ENCODE measurements around the gene PTHLH. TPM values are rescaled to one million over a fixed set of nuclear protein-coding genes. Genes with fewer than 3 reads are reported as not detected.

PTHLH gene
- polyA plus RNA-seq, 1 donor (not counting 4 experiments of a cell fraction or from before 2014, with no cell fraction given), result 775 TPM

DNA sequence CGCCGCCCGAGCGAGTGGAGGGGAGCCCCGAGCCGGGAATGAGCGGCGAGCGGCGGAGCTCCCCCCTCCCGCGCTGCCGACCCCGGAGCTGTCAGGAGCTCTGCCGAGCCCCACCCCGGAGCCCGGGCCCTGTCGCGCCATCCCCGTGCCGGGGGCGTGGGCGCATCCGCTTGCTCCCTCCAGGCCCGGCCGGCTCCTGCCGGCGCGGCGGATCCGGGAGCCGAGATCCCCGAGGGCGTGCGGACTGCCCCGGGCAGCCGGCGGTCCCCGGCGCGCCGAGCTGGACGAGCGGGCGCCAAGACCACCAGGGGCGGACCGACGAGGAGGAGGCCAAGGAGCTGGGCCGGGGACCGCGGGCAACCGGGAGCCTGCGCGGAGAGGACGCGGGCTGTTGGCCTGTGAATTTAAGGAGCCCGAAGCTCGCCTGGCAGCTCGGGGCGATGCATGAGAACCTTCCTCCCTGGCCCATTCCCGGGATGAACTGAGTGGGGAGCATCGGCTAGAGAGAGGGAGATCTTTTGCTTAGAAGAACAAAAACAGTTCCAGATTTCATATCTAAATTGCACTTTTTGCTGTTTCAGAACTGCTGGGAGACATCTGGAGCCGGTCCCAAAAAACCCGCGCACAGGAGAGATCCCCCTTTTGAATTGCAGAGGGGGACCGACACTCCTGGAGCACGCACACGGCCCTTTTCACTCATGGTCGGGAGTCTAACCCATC, 2.0 kb downstream of the PTHLH start:
- peaks cover 1 to 18% of the 10 kb centered on the region in 2 experiments for H3K36me3 ChIP-seq (ENCODE audit: control insufficient read depth in 2 of 2, extremely low read depth in 1 of 2, insufficient read depth in 2 of 2, low read length in 2 of 2)
- H3K27ac ChIP-seq (ENCODE audit: control insufficient read depth, insufficient read depth, low read length), result peak overlapping the region; percentile 99
- H3K9me3 ChIP-seq (ENCODE audit: control insufficient read depth, low read depth, low read length), result no peaks in the 10 kb centered on the region
- no peaks in the 10 kb centered on the region for H3K27me3 ChIP-seq (ENCODE audit: control insufficient read depth, extremely low read depth, insufficient read depth, low read length)
- dilution Hi-C loops (cut with MboI; ENCODE audit: extremely low pct_ligation_motif_present, low sequenced_read_pairs), result no loop called here
- no peak overlapping the region for H2AFZ ChIP-seq (ENCODE audit: control insufficient read depth, low read length)
- H4K20me1 ChIP-seq (ENCODE audit: control insufficient read depth, extremely low read depth, insufficient read depth, low read length), result no peaks in the 10 kb centered on the region
- H3K79me2 ChIP-seq (ENCODE audit: control insufficient read depth, insufficient read depth, low read length), result peaks cover 55% of the 10 kb centered on the region
- DNase-seq (ENCODE audit: low read depth, low spot score) (no peak), FAIRE-seq (no peak)
- H3K4me3 ChIP-seq (ENCODE audit: control insufficient read depth in 2 of 3, extremely low read depth in 1 of 3, insufficient read depth in 2 of 3, low read depth in 1 of 3, low read length in 3 of 3), result peak overlapping the region; percentile 75 to 93 (median 83)
- H3K4me1 ChIP-seq (ENCODE audit: control insufficient read depth, extremely low read depth, insufficient read depth, low read length), result peaks cover 51% of the 10 kb centered on the region
- H3K4me2 ChIP-seq (ENCODE audit: control insufficient read depth, extremely low read depth, insufficient read depth, low read depth, low read length), result peak overlapping the region; percentile 98
- TF ChIP-seq CTCF (optimal IDR thresholded peaks at IDR 0.05 in 1 of 3, IDR thresholded peaks at IDR 0.05 in 1 of 3, conservative IDR thresholded peaks at IDR 0.05 in 1 of 3; ENCODE audit: extremely low read depth in 1 of 3, insufficient read depth in 2 of 3, low read length in 3 of 3) (no peak), EZH2 (IDR thresholded peaks at IDR 0.05; ENCODE audit: low read length) (no peak)
- H3K9ac ChIP-seq (ENCODE audit: control insufficient read depth, extremely low read depth, insufficient read depth, low read length), result peak overlapping the region; percentile 96
- no peaks in the 10 kb centered on the region for H3K9me1 ChIP-seq (ENCODE audit: control insufficient read depth, extremely low read depth, insufficient read depth, low read length)

DNA sequence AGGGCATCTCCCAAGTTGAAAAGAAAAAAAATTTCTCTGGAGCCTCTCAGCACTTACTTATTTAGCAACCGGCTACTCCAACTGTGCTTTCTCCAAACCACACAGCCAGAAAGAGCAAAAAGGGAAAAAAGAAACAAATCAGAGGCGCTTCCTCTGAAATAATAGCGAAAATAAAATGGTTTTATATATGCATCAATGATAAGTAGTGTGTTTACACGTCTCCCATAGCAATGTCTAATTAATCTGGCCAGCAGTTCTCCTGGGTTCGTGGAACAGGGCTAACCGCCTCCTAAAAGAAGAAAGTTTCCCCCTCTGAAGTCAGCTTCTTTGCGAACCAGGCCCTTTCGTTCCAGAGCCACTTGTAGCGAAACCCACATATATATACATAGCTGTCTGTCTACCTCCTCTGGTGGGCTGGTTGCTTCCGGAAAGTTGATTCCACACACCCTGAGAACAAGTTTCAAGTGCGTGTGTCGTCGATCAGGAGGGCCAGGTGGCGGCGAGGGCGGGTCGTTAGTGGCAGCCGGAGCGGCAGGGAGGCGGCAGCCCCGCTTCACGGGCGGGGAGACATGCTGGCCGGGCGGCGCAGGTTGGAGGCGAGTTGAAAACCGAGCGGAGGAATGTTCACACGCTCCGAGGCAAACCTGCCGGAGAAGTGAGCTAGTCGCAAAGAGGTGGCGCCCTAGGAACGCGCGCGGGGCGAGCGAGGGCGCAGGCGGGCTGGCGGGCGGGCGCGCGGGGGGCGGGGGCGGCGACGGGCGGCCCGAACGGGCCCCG, 2.7 kb downstream of the PTHLH start:
- Histone ChIP-seq H2AFZ (ENCODE audit: control insufficient read depth, low read length) (no peak overlapping the region), H3K36me3 (ENCODE audit: control insufficient read depth in 2 of 2, extremely low read depth in 1 of 2, insufficient read depth in 2 of 2, low read length in 2 of 2) (peaks cover 7 to 25% of the 10 kb centered on the region in 2 experiments), H3K79me2 (ENCODE audit: control insufficient read depth, insufficient read depth, low read length) (peaks cover 63% of the 10 kb centered on the region), H3K4me3 (ENCODE audit: control insufficient read depth in 2 of 3, extremely low read depth in 1 of 3, insufficient read depth in 2 of 3, low read depth in 1 of 3, low read length in 3 of 3) (peak overlapping the region; percentile 75 to 89 (median 82)), H3K9ac (ENCODE audit: control insufficient read depth, extremely low read depth, insufficient read depth, low read length) (peak overlapping the region; percentile 96), H3K9me3 (ENCODE audit: control insufficient read depth, low read depth, low read length) (no peaks in the 10 kb centered on the region), H3K4me2 (ENCODE audit: control insufficient read depth, extremely low read depth, insufficient read depth, low read depth, low read length) (peak overlapping the region; percentile 91), H3K4me1 (ENCODE audit: control insufficient read depth, extremely low read depth, insufficient read depth, low read length) (peaks cover 54% of the 10 kb centered on the region), H3K9me1 (ENCODE audit: control insufficient read depth, extremely low read depth, insufficient read depth, low read length) (no peaks in the 10 kb centered on the region), H3K27me3 (ENCODE audit: control insufficient read depth, extremely low read depth, insufficient read depth, low read length) (no peaks in the 10 kb centered on the region), H4K20me1 (ENCODE audit: control insufficient read depth, extremely low read depth, insufficient read depth, low read length) (peaks cover 5% of the 10 kb centered on the region), H3K27ac (ENCODE audit: control insufficient read depth, insufficient read depth, low read length) (peak overlapping the region; percentile 99)
- dilution Hi-C loops (cut with MboI; ENCODE audit: extremely low pct_ligation_motif_present, low sequenced_read_pairs), result no loop called here
- TF ChIP-seq CTCF (optimal IDR thresholded peaks at IDR 0.05 in 1 of 3, IDR thresholded peaks at IDR 0.05 in 1 of 3, conservative IDR thresholded peaks at IDR 0.05 in 1 of 3; ENCODE audit: extremely low read depth in 1 of 3, insufficient read depth in 2 of 3, low read length in 3 of 3) (peak; percentile 16 to 69 (median 42)), EZH2 (IDR thresholded peaks at IDR 0.05; ENCODE audit: low read length) (no peak)
- DNase-seq (ENCODE audit: low read depth, low spot score) (no peak), FAIRE-seq (peak; percentile 23)
